ENCODE measurements around the gene AICDA.

DNA sequence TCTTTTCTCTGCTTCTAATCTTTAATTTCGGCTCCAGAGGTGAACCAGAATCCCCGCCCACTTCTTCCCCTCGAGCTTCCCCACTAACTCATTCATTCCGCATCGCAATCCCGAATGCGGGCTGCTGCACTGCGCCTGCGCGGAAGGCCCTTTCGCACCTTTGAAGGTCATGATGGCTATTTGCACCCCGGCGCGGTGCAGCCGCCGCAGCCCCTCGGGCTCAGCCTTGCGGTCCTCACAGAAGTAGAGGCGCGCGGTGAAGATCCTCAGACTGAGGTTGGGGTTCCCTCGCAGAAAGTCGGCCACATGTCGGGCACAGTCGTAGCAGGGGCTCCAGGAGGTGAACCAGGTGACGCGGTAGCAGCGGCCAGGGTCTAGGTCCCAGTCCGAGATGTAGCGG, 7.6 kb downstream of the AICDA start:
- TF ChIP-seq, protein P1, sequence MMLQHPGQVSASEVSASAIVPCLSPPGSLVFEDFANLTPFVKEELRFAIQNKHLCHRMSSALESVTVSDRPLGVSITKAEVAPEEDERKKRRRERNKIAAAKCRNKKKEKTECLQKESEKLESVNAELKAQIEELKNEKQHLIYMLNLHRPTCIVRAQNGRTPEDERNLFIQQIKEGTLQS (IDR thresholded peaks at IDR 0.05; ENCODE audit: borderline replicate concordance, extremely low read depth, low read depth, low read length) = no peak
- TF ChIP-seq SREBF1 (IDR thresholded peaks at IDR 0.05; ENCODE audit: low read length) = no peak
- no peak for TF ChIP-seq EP300 (IDR thresholded peaks at IDR 0.05; ENCODE audit: borderline replicate concordance in 1 of 2, control insufficient read depth in 1 of 2, low read depth in 2 of 2, low read length in 2 of 2)
- TF ChIP-seq CTCF (IDR thresholded peaks at IDR 0.05 in 2 of 3, conservative IDR thresholded peaks at IDR 0.05 in 1 of 3; ENCODE audit: control insufficient read depth in 2 of 3, extremely low read depth in 1 of 3, insufficient read depth in 1 of 3, low read depth in 3 of 3, low read length in 3 of 3) = no peak
- no peak for TF ChIP-seq HDAC6 (IDR thresholded peaks at IDR 0.05; ENCODE audit: unreplicated experiment)
- no peak for TF ChIP-seq ESRRA (IDR thresholded peaks at IDR 0.05; ENCODE audit: low read length)
- TF ChIP-seq, protein P2, sequence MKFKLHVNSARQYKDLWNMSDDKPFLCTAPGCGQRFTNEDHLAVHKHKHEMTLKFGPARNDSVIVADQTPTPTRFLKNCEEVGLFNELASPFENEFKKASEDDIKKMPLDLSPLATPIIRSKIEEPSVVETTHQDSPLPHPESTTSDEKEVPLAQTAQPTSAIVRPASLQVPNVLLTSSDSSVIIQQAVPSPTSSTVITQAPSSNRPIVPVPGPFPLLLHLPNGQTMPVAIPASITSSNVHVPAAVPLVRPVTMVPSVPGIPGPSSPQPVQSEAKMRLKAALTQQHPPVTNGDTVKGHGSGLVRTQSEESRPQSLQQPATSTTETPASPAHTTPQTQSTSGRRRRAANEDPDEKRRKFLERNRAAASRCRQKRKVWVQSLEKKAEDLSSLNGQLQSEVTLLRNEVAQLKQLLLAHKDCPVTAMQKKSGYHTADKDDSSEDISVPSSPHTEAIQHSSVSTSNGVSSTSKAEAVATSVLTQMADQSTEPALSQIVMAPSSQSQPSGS (IDR thresholded peaks at IDR 0.05; ENCODE audit: low read length) = no peak

Data from GM12878 (cell line).